Neural cell (in vitro differentiated cells): Measurements from ENCODE around the gene ETV3. TPM values are rescaled to one million over a fixed set of nuclear protein-coding genes. Genes with fewer than 3 reads are reported as not detected.

ENCODE experiments used
- H2AFZ ChIP-seq: fragments of 200-600, 300-800 bp; sonication (generic), shearing (Covaris generic); 2 replicates; pipeline ENCODE4 v1.6.0; 2014; ENCODE audit warnings: low read depth, mild to moderate bottlenecking, antibody characterized with exemption, low read length, moderate library complexity
- H3F3A ChIP-seq: fragments of 200-600 bp; shearing (Covaris generic); 2 replicates; pipeline ENCODE4 v1.6.1; 2016; ENCODE audit warnings: mild to moderate bottlenecking, moderate library complexity, mixed read lengths, antibody characterized with exemption, low read length; ENCODE audit not compliant: insufficient read depth, poor library complexity, severe bottlenecking
- H3K27ac ChIP-seq: fragments of 200-600, 300-800 bp; sonication (generic), shearing (Covaris generic); 2 replicates; pipeline ENCODE4 v1.5.1; 2014; ENCODE audit warnings: mild to moderate bottlenecking, low read length, moderate library complexity
- H3K27me3 ChIP-seq: fragments of 300-800, 200-600 bp; sonication (generic), shearing (Covaris generic); 2 replicates; pipeline ENCODE4 v1.6.0; 2014; ENCODE audit warnings: mild to moderate bottlenecking, low read depth, low read length, moderate library complexity; ENCODE audit not compliant: insufficient read depth
- H3K36me3 ChIP-seq: fragments of 300-800, 200-600 bp; sonication (generic), shearing (Covaris generic); 2 replicates; pipeline ENCODE4 v1.5.1; 2014; ENCODE audit warnings: mild to moderate bottlenecking, antibody characterized with exemption, low read length, moderate library complexity; ENCODE audit not compliant: insufficient read depth
- H3K4me2 ChIP-seq: fragments of 300-800, 200-600 bp; sonication (generic), shearing (Covaris generic); 2 replicates; pipeline ENCODE4 v1.6.0; 2014; ENCODE audit warnings: mild to moderate bottlenecking, low read length
- H3K4me3 ChIP-seq: fragments of 300-800, 200-600 bp; sonication (generic), shearing (Covaris generic); 2 replicates; pipeline ENCODE4 v1.5.1; 2014; ENCODE audit warnings: mild to moderate bottlenecking, low read length, moderate library complexity
- H3K79me2 ChIP-seq: fragments of 200-600 bp; shearing (Covaris generic); replicated peaks from 2 replicates; pipeline ENCODE4 v1.6.0; 2014; ENCODE audit warnings: mild to moderate bottlenecking, low read length, moderate library complexity; ENCODE audit not compliant: insufficient read depth
- H3K9ac ChIP-seq: fragments of 300-800, 200-600 bp; sonication (generic), shearing (Covaris generic); 2 replicates; pipeline ENCODE4 v1.6.1; 2016; ENCODE audit warnings: mild to moderate bottlenecking, low read length, mixed read lengths
- H3K9me2 ChIP-seq: fragments of 200-600 bp; shearing (Covaris generic); 2 replicates; pipeline ENCODE4 v1.6.1; 2016; ENCODE audit warnings: mild to moderate bottlenecking, low read length, mixed read lengths; ENCODE audit not compliant: insufficient read depth
- H3K9me3 ChIP-seq: fragments of 200-600, 300-800 bp; sonication (generic), shearing (Covaris generic); 2 replicates; pipeline ENCODE4 v1.6.1; 2016; ENCODE audit warnings: mild to moderate bottlenecking, mixed run types, low read length, moderate library complexity, mixed read lengths
- H4K20me1 ChIP-seq: fragments of 200-600 bp; shearing (Covaris generic); 2 replicates; pipeline ENCODE4 v1.6.1; 2016; ENCODE audit warnings: mild to moderate bottlenecking, mixed run types; ENCODE audit not compliant: insufficient read depth
- CTCF ChIP-seq: fragments of 450-650 bp; IDR thresholded peaks from 2 replicates; pipeline ENCODE4 v1.5.1; 2014; ENCODE audit warnings: antibody characterized with exemption, mild to moderate bottlenecking, moderate library complexity; ENCODE audit not compliant: poor library complexity, severe bottlenecking
- EP300 ChIP-seq: fragments of 450-650 bp; conservative IDR thresholded peaks from 2 replicates; pipeline ENCODE4 v1.6.1; 2014; ENCODE audit warnings: antibody characterized with exemption, mild to moderate bottlenecking, moderate library complexity; ENCODE audit not compliant: poor library complexity, severe bottlenecking
- EZH2 ChIP-seq: fragments of 200-600, 300-800 bp; shearing (Covaris generic), sonication (generic); IDR thresholded peaks from 2 replicates; pipeline ENCODE4 v1.6.1; 2014; ENCODE audit warnings: antibody characterized with exemption, low read length, borderline replicate concordance, mild to moderate bottlenecking; ENCODE audit not compliant: insufficient read depth, poor library complexity, severe bottlenecking
- MXI1 ChIP-seq: fragments of 450-650 bp; conservative IDR thresholded peaks from 2 replicates; pipeline ENCODE4 v1.6.1; 2014; ENCODE audit warnings: antibody characterized with exemption, mild to moderate bottlenecking; ENCODE audit not compliant: poor library complexity, severe bottlenecking
- POLR2AphosphoS5 ChIP-seq: IDR thresholded peaks from 2 replicates; pipeline ENCODE4 v1.6.1; 2012
- RAD21 ChIP-seq: fragments of 450-650 bp; conservative IDR thresholded peaks from 2 replicates; pipeline ENCODE4 v1.6.1; 2014; ENCODE audit warnings: antibody characterized with exemption, mild to moderate bottlenecking, moderate library complexity
- REST ChIP-seq: IDR thresholded peaks from 2 replicates; pipeline ENCODE4 v1.6.1; 2012; ENCODE audit warnings: borderline replicate concordance
- SMC3 ChIP-seq: fragments of 450-650 bp; conservative IDR thresholded peaks from 2 replicates; pipeline ENCODE4 v1.6.1; 2014; ENCODE audit warnings: antibody characterized with exemption, mild to moderate bottlenecking, moderate library complexity; ENCODE audit not compliant: poor library complexity
- TAF1 ChIP-seq: IDR thresholded peaks from 2 replicates; pipeline ENCODE4 v1.6.1; 2012; ENCODE audit warnings: low read depth
- polyA plus RNA-seq: library from polyadenylated mRNA; depleted of rRNA; stranded (reverse); fragments of >200 nt; gene quantifications from 2 replicates; pipeline ENCODE4 v1.2.3, GENCODE V29; 2014

ETV3 gene
- polyA plus RNA-seq, 1 donor from 2014 or later = 9.9 TPM

- no peaks in the 10 kb centered on the region for H3K36me3 ChIP-seq
- H3F3A ChIP-seq = no peaks in the 10 kb centered on the region
- H3K4me3 ChIP-seq = no peak overlapping the region
- no peaks in the 10 kb centered on the region for H3K9me3 ChIP-seq
- peaks cover 8% of the 10 kb centered on the region for H3K79me2 ChIP-seq
- H3K9me2 ChIP-seq = no peaks in the 10 kb centered on the region
- H3K27ac ChIP-seq = no peak overlapping the region
- H2AFZ ChIP-seq = no peak overlapping the region
- no peaks in the 10 kb centered on the region for H4K20me1 ChIP-seq
- no peaks in the 10 kb centered on the region for H3K27me3 ChIP-seq
- TF ChIP-seq SMC3 (no peak), POLR2AphosphoS5 (no peak), TAF1 (no peak), REST (no peak), RAD21 (no peak), CTCF (no peak), EP300 (no peak)
- no peak overlapping the region for H3K9ac ChIP-seq
- H3K4me2 ChIP-seq = no peak overlapping the region
Measured at GRCh38 chr1:157141212-157141855, 3.1 kb upstream of the ETV3 start.

- no peaks in the 10 kb centered on the region for H3F3A ChIP-seq
- no peak overlapping the region for H3K4me3 ChIP-seq
- H3K27me3 ChIP-seq = no peaks in the 10 kb centered on the region
- H3K36me3 ChIP-seq = peaks cover 4% of the 10 kb centered on the region
- H4K20me1 ChIP-seq = peaks cover 3% of the 10 kb centered on the region
- H2AFZ ChIP-seq = no peak overlapping the region
- H3K9me3 ChIP-seq = no peaks in the 10 kb centered on the region
- no peak overlapping the region for H3K27ac ChIP-seq
- H3K4me2 ChIP-seq = no peak overlapping the region
- no peaks in the 10 kb centered on the region for H3K9me2 ChIP-seq
- TF ChIP-seq SMC3 (no peak), MXI1 (no peak), EZH2 (no peak), REST (no peak), RAD21 (no peak), TAF1 (no peak), EP300 (no peak)
- peaks cover 17% of the 10 kb centered on the region for H3K79me2 ChIP-seq
- no peak overlapping the region for H3K9ac ChIP-seq
Measured at GRCh38 chr1:157140063-157140588, 1.9 kb upstream of the ETV3 start.
